ENCODE data around the gene NPY5R. TPM values are rescaled to one million over a fixed set of nuclear protein-coding genes. Genes with fewer than 3 reads are reported as not detected.

NPY5R gene
- total RNA-seq, 1 experiment from 2014 or later = not detected

GRCh38 chr4:163295138-163295537 is 48.6 kb upstream of the NPY5R start:
- Histone ChIP-seq H3K27me3 (ENCODE audit: insufficient read depth, low read length) (no peaks in the 10 kb centered on the region), H3K9ac (ENCODE audit: low read length) (no peak overlapping the region), H3K4me2 (ENCODE audit: low read length) (no peak overlapping the region), H3K9me2 (ENCODE audit: insufficient read depth) (no peaks in the 10 kb centered on the region), H3K9me3 (ENCODE audit: control insufficient read depth in 1 of 2, insufficient read depth in 1 of 2, low read depth in 1 of 2, low read length in 2 of 2) (no peaks in the 10 kb centered on the region), H3K4me3 (replicated peaks in 1 of 2; ENCODE audit: low read depth in 1 of 2, low read length in 2 of 2) (no peak overlapping the region), H3K4me1 (ENCODE audit: control insufficient read depth in 1 of 2, insufficient read depth in 2 of 2, low read length in 2 of 2) (no peaks in the 10 kb centered on the region), H3K79me2 (ENCODE audit: insufficient read depth, low read length) (no peaks in the 10 kb centered on the region), H3K36me3 (ENCODE audit: control insufficient read depth in 1 of 2, insufficient read depth in 2 of 2, low read length in 2 of 2) (no peaks in the 10 kb centered on the region), H4K20me1 (ENCODE audit: insufficient read depth) (no peaks in the 10 kb centered on the region), H3K27ac (ENCODE audit: low read depth, low read length) (no peak overlapping the region), H2AFZ (ENCODE audit: low read depth, low read length, poor library complexity, severe bottlenecking) (no peak overlapping the region)
- RAD21 ChIA-PET (ENCODE audit: low non-redundant PET in 1 of 2, low total read pairs in 2 of 2, uncharacterized antibody in 2 of 2, unreplicated experiment in 2 of 2) = no interaction called here
- POLR2A ChIA-PET = no interaction called here
- BruUV-seq (replicated peaks) = no TSS peak
- ATAC-seq = no peak
- CTCF ChIA-PET = no interaction called here
- DNase-seq (ENCODE audit: low read depth, low spot score) = no peak
- intact Hi-C loops (cut with micrococcal nuclease) = no loop called here
- TF ChIP-seq EZH2phosphoT487 (IDR thresholded peaks at IDR 0.05; ENCODE audit: borderline replicate concordance) (no peak), MAX (IDR thresholded peaks at IDR 0.05) (no peak), FOSL1 (IDR thresholded peaks at IDR 0.05; ENCODE audit: low read depth) (no peak), EZH2 (IDR thresholded peaks at IDR 0.05) (no peak), ZBTB33 (IDR thresholded peaks at IDR 0.05; ENCODE audit: extremely low read depth, insufficient replicate concordance, low read length) (no peak), JUND (IDR thresholded peaks at IDR 0.05) (no peak), TCF7L2 (IDR thresholded peaks at IDR 0.05; ENCODE audit: borderline replicate concordance, extremely low read depth, insufficient read depth, insufficient read length) (no peak)

DNA sequence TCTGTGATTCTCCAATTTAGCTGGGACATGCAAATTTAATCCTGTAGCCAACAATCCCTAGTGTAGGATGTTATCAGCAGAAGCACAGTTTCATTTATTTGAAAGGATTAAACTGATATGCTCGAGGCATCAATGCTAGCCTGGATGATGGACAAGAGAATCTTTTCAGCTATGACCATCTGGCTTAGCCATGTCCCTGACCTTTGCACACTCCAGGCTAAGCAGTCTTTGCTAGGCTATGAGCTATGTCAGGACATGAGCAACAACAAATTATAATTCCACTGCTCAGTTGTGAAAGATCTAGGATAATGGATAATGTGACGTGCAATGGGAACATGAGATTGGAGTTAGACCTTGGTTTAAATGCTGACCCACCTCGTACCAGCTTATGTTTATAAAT is 43.2 kb upstream of the NPY5R start:
- no peak for ATAC-seq
- ChIA-PET CTCF (no interaction called here), RAD21 (ENCODE audit: low non-redundant PET in 1 of 2, low total read pairs in 2 of 2, uncharacterized antibody in 2 of 2, unreplicated experiment in 2 of 2) (no interaction called here)

More for the DNA sequence above, 43.2 kb upstream of the NPY5R start:
- POLR2A ChIA-PET = no interaction called here
- no peaks in the 10 kb centered on the region for H3K9me3 ChIP-seq (ENCODE audit: control insufficient read depth in 1 of 2, insufficient read depth in 1 of 2, low read depth in 1 of 2, low read length in 2 of 2)
- no peaks in the 10 kb centered on the region for H3K27me3 ChIP-seq (ENCODE audit: insufficient read depth, low read length)
- H3K27ac ChIP-seq (ENCODE audit: low read depth, low read length) = no peak overlapping the region
- no peak overlapping the region for H3K9ac ChIP-seq (ENCODE audit: low read length)
- H3K36me3 ChIP-seq (ENCODE audit: control insufficient read depth in 1 of 2, insufficient read depth in 2 of 2, low read length in 2 of 2) = no peaks in the 10 kb centered on the region
- H3K79me2 ChIP-seq (ENCODE audit: insufficient read depth, low read length) = no peaks in the 10 kb centered on the region
- no peak overlapping the region for H3K4me2 ChIP-seq (ENCODE audit: low read length)
- BruUV-seq (replicated peaks) = no TSS peak
- H3K9me2 ChIP-seq (ENCODE audit: insufficient read depth) = no peaks in the 10 kb centered on the region
- no peaks in the 10 kb centered on the region for H4K20me1 ChIP-seq (ENCODE audit: insufficient read depth)
- H3K4me1 ChIP-seq (ENCODE audit: control insufficient read depth in 1 of 2, insufficient read depth in 2 of 2, low read length in 2 of 2) = no peaks in the 10 kb centered on the region
- intact Hi-C loops (cut with micrococcal nuclease) = no loop called here
- no peak overlapping the region for H3K4me3 ChIP-seq (replicated peaks in 1 of 2; ENCODE audit: low read depth in 1 of 2, low read length in 2 of 2)
- no peak for TF ChIP-seq CEBPB (IDR thresholded peaks at IDR 0.05; ENCODE audit: low read depth)
- DNase-seq (ENCODE audit: low read depth, low spot score) = no peak
- H2AFZ ChIP-seq (ENCODE audit: low read depth, low read length, poor library complexity, severe bottlenecking) = no peak overlapping the region

Measured in HCT116 (cell line).